Kidney glomerular epithelial cell (primary cell): ENCODE measurements around the gene LIN9.
"Not testable (repeated sequence)": the region's sequence is repeated elsewhere in the genome, so short reads cannot be mapped to it uniquely, and the experiment has no call there.

Experiments used
- DNase-seq: peaks from one replicate; lab custom pipeline; 2025; lab: John Stamatoyannopoulos, UW

The LIN9 gene

DNA sequence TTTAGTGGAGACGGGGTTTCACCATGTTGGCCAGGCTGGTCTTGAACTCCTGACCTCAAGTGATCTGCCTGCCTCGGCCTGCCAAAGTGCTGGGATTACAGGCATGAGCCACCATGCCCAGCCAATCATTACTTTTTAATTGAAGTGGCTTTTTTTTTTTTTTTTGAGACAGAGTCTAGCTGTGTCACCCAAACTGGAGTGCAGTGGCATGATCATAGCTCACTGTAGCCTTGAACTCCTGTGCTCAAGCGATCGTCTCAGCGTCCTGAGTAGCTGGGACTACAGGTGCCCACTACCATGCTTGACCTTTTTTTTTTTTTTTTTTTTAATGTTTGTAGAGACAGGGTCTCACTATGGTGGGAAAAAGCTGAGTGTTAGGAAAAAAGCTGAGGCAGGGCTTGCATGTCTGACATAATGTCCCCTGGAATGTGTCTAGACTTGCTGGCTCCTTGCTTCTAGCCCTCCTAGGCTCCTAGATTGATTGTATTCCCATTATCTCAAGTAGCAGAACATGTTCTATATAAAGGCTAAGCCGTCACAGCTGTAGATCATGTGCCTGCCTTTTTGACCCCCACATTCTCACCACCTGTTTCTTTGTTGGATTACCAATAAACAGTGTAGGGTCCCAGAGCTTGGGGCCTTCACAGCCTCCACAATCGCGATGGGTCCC is 36.6 kb downstream of the LIN9 start:
- DNase-seq: not testable (repeated sequence)

DNA sequence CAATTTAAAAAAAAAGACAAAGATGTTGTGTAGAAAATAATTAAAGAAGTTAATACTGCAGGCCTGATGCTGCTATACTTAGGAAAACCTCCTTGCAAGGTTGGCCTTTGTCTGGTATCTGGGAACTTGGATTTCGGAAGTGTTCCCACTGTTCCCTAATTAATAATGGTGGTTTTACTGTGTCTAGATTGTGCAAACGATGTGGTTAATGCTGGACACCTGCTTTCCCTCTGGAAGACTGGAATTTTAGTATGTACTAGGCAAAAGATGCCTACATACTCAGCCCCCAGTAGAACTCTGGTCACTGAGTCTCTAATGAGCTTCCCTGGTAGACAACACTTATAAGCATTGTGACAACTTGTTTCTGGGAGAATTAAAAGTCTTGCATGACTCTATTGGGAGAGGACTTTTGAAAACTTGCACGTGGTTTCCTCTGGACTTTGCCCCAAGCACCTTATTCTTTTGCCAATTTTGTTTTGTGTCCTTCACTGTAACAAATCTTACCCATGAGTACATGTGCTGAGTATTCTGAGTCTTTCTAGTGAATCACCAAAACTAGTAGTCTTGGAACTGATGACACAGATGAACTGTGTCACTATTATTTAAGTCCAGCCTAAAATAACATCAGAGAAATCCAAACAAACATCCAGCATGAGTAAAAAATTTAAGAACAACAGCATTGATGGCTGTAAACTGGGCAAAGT is 40.4 kb downstream of the LIN9 start:
- no peak for DNase-seq

DNA sequence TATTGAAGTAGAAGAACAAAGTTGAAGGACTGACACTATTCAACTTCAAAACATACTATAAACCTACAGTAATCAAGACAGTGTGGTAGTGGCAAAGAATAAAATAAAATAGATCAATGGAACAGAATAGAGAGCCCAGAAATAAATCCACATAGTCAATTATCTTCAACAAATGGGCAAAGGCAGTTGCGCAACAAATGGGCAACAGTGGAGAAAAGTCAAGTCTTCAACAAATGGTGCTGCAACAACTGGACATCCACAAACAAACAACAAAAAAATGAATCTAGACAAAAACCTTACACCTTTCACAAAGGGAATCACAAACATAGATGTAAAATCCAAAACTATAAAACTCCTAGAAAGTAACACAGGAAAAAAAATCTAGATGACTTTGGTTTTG is 47.1 kb downstream of the LIN9 start:
- no peak for DNase-seq

GRCh38 chr1:226255380-226255779 is 53.6 kb downstream of the LIN9 start:
- DNase-seq: no peak

GRCh38 chr1:226253933-226254332 is 55.0 kb downstream of the LIN9 start:
- no peak for DNase-seq

DNA sequence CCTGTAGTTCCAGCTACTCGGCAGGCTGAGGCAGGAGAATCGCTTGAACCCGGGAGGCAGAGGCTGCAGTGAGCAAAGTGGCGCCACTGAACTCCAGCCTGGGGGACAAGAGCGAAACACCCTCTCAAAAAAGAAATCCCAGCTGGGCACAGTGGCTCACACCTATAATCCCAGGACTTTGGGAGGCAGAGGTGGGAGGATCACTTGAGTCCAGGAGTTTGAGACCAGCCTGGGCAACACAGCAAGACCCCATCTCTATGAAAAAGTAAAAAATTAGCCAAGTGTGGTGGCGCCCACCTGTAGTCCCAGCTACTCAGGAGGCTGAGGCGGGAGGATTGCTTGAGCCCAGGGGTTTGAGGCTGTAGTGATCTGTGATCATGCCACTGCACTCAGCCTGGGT is 56.1 kb downstream of the LIN9 start:
- DNase-seq: not testable (repeated sequence)

DNA sequence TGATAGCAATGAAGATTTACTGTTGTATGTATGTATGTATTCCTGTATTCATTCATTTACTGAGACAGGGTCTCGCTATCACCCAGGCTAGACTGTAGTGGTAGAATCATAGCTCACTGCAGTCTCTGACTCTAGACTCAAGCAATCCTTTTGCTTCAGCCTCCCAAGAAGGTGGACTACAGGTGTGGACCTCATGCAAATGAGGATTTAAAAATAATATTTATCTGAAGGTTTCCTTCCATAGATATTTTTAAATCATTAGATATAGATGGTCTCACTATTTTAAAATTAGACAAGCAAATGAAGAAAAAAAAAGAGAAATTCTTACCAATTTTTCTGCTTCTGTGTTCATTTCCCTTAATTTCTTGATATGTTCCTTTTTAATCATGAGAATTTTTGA is 58.5 kb downstream of the LIN9 start:
- no peak for DNase-seq

GRCh38 chr1:226248796-226249195 is 60.2 kb downstream of the LIN9 start:
- no peak for DNase-seq

DNA sequence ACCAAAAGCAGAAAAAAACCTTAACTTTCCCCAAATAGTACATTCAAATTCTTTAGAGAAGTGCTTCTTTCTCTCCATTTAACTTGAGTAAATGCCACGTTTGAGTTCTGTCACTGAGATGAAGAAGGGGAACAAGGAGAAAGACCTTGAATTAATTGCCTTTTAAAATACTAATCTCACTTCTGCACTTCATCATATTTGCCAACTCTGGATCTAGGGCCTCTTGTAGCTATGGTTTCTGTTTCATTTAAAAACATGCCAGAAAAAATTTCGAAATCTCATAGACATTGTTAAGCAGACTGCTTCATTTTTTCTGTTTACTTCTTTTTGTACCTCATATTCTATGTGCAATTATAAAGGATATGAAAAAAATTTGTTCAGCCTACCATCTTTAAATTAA is 60.9 kb downstream of the LIN9 start:
- no peak for DNase-seq

DNA sequence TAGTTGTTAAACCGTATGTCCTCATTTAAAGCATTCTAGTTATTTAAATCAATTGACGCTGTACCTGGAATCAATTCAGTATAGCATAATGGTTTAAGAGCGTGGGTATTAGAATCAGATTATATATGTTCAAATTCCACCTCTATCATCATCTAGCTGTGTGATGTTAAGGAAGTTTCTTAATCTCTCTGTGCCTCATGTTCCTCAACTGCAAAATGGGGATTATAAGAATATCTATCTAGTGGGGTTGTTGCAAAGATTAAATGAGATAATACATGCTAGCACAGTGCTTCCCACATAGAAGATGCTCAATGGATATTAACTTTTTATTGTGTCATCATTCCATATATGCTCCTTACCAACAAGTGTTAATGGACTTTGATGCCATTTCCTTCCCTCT is 69.5 kb downstream of the LIN9 start:
- DNase-seq: no peak

- DNase-seq: no peak
These were observed 72.1 kb downstream of the LIN9 start for GRCh38 chr1:226236826-226237225.

- DNase-seq: no peak
These were observed 75.2 kb downstream of the LIN9 start for GRCh38 chr1:226233806-226234205.

GRCh38 chr1:226233293-226233692 is 75.7 kb downstream of the LIN9 start:
- DNase-seq: no peak

DNA sequence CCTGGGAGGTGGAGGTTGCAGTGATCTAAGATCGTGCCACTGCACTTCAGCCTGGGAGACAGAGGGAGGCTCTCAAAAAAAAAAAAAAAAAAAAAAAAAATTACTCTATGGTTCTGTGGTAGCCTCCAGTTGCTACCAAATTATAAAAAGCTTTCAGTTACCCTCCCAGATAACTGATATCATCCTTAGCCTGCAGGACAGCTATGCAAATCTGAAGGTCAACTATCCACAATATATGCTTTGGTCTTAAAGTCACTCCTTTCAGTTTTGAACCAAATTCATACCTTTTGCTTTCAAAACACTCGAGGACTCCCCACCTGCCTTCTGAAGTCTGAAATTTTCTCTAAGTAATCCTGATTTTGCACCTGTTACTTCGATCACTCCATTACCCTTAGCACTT is 82.4 kb downstream of the LIN9 start:
- no peak for DNase-seq

GRCh38 chr1:226223786-226224244 is 85.1 kb downstream of the LIN9 start:
- no peak for DNase-seq

DNA sequence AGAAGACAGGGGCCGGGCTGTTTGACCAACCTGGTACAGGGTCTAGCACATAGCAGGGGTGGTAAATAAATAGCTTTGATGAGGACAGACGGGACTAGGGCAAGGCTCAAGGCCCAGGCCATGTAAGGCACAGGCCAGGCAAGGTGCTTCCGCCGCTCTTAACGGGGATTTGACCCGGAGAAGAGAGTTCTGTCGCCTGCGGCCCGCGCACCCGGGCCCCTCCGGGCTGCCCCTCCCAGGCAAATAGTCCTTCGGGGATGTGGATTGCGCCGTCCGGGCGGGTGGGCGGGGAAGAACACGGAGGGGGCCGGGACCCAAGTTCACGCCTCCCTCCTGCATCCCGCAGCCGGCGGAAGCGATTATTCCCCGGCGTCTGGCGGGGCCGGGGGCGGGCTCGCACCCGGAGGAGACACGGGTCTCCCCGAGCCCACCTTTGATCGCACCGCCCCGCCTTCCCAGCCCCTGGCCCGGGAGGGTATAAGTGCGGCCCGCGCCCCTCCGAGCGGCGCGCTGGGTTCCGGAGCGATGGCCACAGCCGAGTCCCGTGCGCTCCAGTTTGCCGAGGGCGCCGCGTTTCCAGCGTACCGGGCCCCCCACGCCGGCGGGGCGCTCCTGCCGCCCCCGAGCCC is 85.7 kb downstream of the LIN9 start, which contains the start of gene MIXL1:
TSS of gene MIXL1 (plus strand) at position 508 of the 629 bp plus-strand sequence. CDS start at position 526, 18 bp downstream.
- no peak for DNase-seq

- DNase-seq: no peak
These were observed 86.3 kb downstream of the LIN9 start for GRCh38 chr1:226222686-226223085.

DNA sequence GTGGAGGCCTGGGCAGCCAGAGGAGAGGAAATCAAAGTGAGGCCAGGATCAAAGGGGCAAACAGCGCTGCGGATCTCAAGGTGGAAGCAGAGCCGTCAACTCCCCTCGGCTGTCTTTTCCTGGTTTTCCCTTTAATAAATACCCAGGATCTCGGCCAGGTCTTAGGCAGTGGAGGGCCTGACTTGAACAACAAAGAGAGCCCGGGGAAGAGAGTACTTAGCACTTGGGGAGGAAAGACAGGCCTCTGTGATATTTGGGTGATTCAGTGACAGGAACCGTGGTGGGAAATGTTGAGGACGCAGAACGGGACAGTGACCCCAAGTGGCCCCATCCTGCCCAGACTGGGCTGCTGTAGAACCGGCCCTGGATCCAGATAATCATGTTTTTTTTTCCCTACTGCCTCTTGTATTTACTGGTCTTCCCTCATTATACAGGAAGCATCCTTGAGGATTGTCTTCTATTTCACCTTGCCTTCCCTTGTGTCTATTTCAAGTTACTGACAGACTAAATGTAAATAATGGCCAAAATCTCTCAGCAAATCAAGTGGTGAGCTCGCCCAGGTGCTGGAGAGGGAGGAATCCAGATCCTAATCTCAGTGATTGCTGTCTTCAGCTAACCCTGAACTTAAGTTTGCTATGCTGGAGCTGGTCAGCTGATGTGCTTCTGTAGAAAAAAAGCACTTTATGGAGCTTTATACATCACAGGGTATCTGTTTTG is 88.3 kb downstream of the LIN9 start:
- DNase-seq: no peak

DNA sequence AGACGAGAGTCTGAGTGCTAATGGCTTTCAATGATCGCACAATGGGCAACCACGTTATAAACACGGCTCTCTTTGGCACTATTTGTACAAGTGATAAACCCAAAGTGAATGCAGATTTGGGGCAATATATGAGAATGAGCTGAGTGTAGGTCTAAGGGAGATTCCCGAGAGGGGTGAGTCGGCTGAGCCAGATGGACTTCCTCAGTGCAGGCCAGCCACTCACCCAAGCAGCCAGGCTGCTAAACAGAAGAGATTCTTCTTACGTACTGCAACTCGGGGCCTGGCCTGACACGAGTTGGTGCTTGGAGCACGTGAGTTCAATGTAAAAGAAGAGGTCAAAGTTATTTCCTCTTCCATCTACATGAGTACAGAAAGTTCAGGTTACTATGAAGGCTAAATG is 91.7 kb downstream of the LIN9 start:
- DNase-seq: no peak

DNA sequence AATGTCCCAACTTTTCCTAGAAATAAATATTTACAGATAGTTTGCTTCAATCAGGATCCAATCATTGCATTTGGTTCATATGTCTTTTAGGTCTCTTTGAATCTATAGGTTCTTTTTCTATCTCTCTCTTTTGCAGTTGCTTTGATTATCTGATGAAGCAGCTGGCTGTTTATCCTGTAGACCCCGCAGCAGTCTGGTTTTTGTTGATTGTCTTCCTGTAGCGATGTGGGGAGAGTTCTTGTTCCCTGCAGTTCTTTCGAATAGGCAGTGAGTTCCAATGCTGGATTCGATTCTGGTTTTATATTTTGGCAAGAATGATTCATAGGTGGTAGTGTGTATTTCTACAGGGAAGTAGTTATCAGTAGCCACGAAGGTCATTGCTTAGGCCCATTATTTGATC is 92.9 kb downstream of the LIN9 start:
- no peak for DNase-seq

- DNase-seq: no peak
These were observed 93.7 kb downstream of the LIN9 start for GRCh38 chr1:226215239-226215638.

DNA sequence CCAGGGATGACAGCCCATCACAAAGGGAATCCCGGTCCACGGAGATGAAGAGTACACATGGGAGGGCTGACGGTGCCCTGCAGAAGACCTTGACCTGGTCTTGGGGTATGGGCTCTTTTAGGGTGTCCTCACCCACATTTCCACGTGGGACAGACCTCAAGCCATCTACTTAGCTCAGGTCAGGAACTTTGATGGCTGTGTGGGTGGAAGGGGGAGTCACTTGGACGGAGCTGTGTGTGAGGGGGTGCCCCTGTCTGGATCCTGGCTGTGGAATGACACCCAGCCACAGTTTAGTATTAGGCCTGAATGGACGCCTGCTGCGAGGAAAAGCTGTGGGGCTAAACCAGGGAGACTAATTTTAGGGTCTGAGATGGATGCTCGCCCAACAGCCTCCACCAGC is 96.4 kb downstream of the LIN9 start:
- no peak for DNase-seq
